AG04450 (cell line): ENCODE results near the gene RNF31. TPM values are rescaled to one million over a fixed set of nuclear protein-coding genes. Genes with fewer than 3 reads are reported as not detected.
A peak's percentile ranks its signal among the peaks of the same experiment; 100 is the strongest.

Source experiments
- CTCF ChIA-PET: fragments of 300-600, 350-600 bp; formaldehyde crosslinking; extraction: SDS; loops from one replicate; lab custom pipeline; 2022; ENCODE audit warnings: antibody characterized with exemption, inconsistent platforms; lab: Charles Lee
- POLR2A ChIA-PET: fragments of 350-600 bp; formaldehyde crosslinking; extraction: SDS; loops from one replicate; lab custom pipeline; 2021; ENCODE audit warnings: antibody characterized with exemption, inconsistent platforms; lab: Yijun Ruan, JAX
- DNase-seq: peaks from one replicate; pipeline ENCODE4 v3.0.0-alpha.2; 2011; ENCODE audit warnings: low read depth, low spot score
- H3K27ac ChIP-seq: one replicate; pipeline ENCODE4 v1.5.1; 2012; ENCODE audit warnings: low read depth, low read length, control low read depth
- H3K27me3 ChIP-seq: one replicate; pipeline ENCODE4 v1.6.0; 2012; ENCODE audit warnings: low read length; ENCODE audit not compliant: control insufficient read depth, insufficient read depth
- H3K4me3 ChIP-seq: 2 replicates; pipeline ENCODE4 v1.5.1; 2011; ENCODE audit warnings: mild to moderate bottlenecking, low read depth, low read length, control low read depth
- H3K9me3 ChIP-seq: 2 replicates; pipeline ENCODE4 v1.5.1; 2012; ENCODE audit warnings: low read length; ENCODE audit not compliant: control insufficient read depth, insufficient read depth
- CTCF ChIP-seq: IDR thresholded peaks from 2 replicates; pipeline ENCODE4 v1.5.1; 2011; ENCODE audit warnings: low read depth, low read length, control low read depth, inconsistent platforms
- polyA plus RNA-seq: library from polyadenylated mRNA; depleted of rRNA; stranded (reverse); fragments of >200 nt; gene quantifications from 2 replicates; pipeline ENCODE4 v1.2.3, GENCODE V29; 2011

The RNF31 gene
- polyA plus RNA-seq, 1 experiment, result 7.4 TPM

GRCh38 chr14:24138396-24139271 lies 8.7 kb upstream of the RNF31 start:
- Histone ChIP-seq H3K27ac (no peak overlapping the region), H3K9me3 (no peaks in the 10 kb centered on the region), H3K4me3 (no peak overlapping the region), H3K27me3 (no peaks in the 10 kb centered on the region)
- POLR2A ChIA-PET, result interaction anchor here (1.4 to 1.5 kb wide), 2 partner anchors 9 to 24 kb away, joined by 6 to 7 read pairs; partner anchors contain the start of genes DCAF11, NRL and RNF31
- DNase-seq, result no peak
- TF ChIP-seq CTCF, result no peak
- CTCF ChIA-PET, result interaction anchor here (1.7 kb wide), 1 partner anchor 30 kb away, joined by 5 read pairs; no protein-coding TSS in a partner anchor

- ChIA-PET CTCF (no interaction called here), POLR2A (interaction anchor here (0.8 to 1.4 kb wide), 2 partner anchors 25 kb away, joined by 3 to 6 read pairs; partner anchors contain the start of genes DCAF11 and NRL)
- peak overlapping the region; percentile 25; the same call in 1 of the 2 replicates for H3K4me3 ChIP-seq
- TF ChIP-seq CTCF, result no peak
- H3K27ac ChIP-seq, result no peak overlapping the region
- H3K9me3 ChIP-seq, result no peaks in the 10 kb centered on the region
- DNase-seq, result no peak
- H3K27me3 ChIP-seq, result no peaks in the 10 kb centered on the region
Measured at GRCh38 chr14:24139272-24139934, 7.9 kb upstream of the RNF31 start.

GRCh38 chr14:24141097-24141880 lies 6.0 kb upstream of the RNF31 start, which contains the start of gene EMC9:
Gene EMC9 (minus strand): TSS chr14:24141591. CDS start chr14:24141304, 287 bp downstream.
- Histone ChIP-seq H3K27me3 (no peaks in the 10 kb centered on the region), H3K9me3 (no peaks in the 10 kb centered on the region), H3K27ac (peak within 1 kb of the TSS; percentile 81), H3K4me3 (peak within 1 kb of the TSS; percentile 95)
- peak; percentile 48 for TF ChIP-seq CTCF
- ChIA-PET POLR2A (interaction anchor here (0.6 to 1.2 kb wide), 9 partner anchors 20 to 164 kb away, joined by 3 to 12 read pairs (median 3); partner anchors contain the start of genes DCAF11, IRF9, NRL and TINF2), CTCF (interaction anchor here (0.5 to 1.3 kb wide), 10 partner anchors 20 to 1827 kb away, joined by 3 to 5 read pairs (median 4); partner anchors contain the start of gene IRF9)
- peak; percentile 97 for DNase-seq

- H3K27ac ChIP-seq, result no peak overlapping the region
- POLR2A ChIA-PET, result interaction anchor here (0.9 kb wide), 1 partner anchor 52 kb away, joined by 3 read pairs; the partner anchor contains the start of gene TM9SF1
- CTCF ChIA-PET, result interaction anchor here (1.3 kb wide), 1 partner anchor 18 kb away, joined by 3 read pairs; the partner anchor contains the start of gene IRF9
- no peak for TF ChIP-seq CTCF
- no peaks in the 10 kb centered on the region for H3K27me3 ChIP-seq
- no peak for DNase-seq
- no peak overlapping the region for H3K4me3 ChIP-seq
- peaks cover 3% of the 10 kb centered on the region; the same call in 1 of the 2 replicates for H3K9me3 ChIP-seq
Measured at GRCh38 chr14:24143511-24143910, 3.8 kb upstream of the RNF31 start.
